GM21737 (cell line): ENCODE results near the gene TGFB2.

Source experiments
- ATAC-seq: cut with Tn5 transposase; IDR thresholded peaks from one replicate; pipeline ENCODE4 v1.9.1; 2021; ENCODE audit warnings: mild to moderate bottlenecking, moderate library complexity; ENCODE audit not compliant: unreplicated experiment

TGFB2 gene

GRCh38 chr1:218454700-218455282 is 109.7 kb downstream of the TGFB2 start:
- no peak for ATAC-seq

- ATAC-seq, result no peak
These were observed 111.3 kb downstream of the TGFB2 start for GRCh38 chr1:218456444-218456843.

GRCh38 chr1:218459450-218459849 is 114.3 kb downstream of the TGFB2 start:
- no peak for ATAC-seq

GRCh38 chr1:218459878-218460711 is 115.0 kb downstream of the TGFB2 start:
- no peak for ATAC-seq

- ATAC-seq, result no peak
These were observed 116.2 kb downstream of the TGFB2 start for GRCh38 chr1:218461351-218461750.

GRCh38 chr1:218462116-218462515 is 117.0 kb downstream of the TGFB2 start:
- no peak for ATAC-seq

GRCh38 chr1:218462587-218462986 is 117.5 kb downstream of the TGFB2 start:
- ATAC-seq, result no peak

GRCh38 chr1:218463194-218464156 is 118.3 kb downstream of the TGFB2 start:
- ATAC-seq, result no peak

GRCh38 chr1:218464871-218465270 is 119.7 kb downstream of the TGFB2 start:
- ATAC-seq, result no peak

- no peak for ATAC-seq
These were observed 121.3 kb downstream of the TGFB2 start for GRCh38 chr1:218466341-218467010.

- no peak for ATAC-seq
These were observed 122.3 kb downstream of the TGFB2 start for GRCh38 chr1:218467101-218468072.

GRCh38 chr1:218468711-218469110 is 123.6 kb downstream of the TGFB2 start:
- no peak for ATAC-seq

- ATAC-seq, result no peak
These were observed 127.7 kb downstream of the TGFB2 start for GRCh38 chr1:218472885-218473284.

GRCh38 chr1:218473522-218473921 is 128.4 kb downstream of the TGFB2 start:
- no peak for ATAC-seq

- no peak for ATAC-seq
These were observed 129.0 kb downstream of the TGFB2 start for GRCh38 chr1:218474128-218474527.

- ATAC-seq, result no peak
These were observed 130.1 kb downstream of the TGFB2 start for GRCh38 chr1:218475275-218475674.

GRCh38 chr1:218475699-218476098 is 130.6 kb downstream of the TGFB2 start:
- ATAC-seq, result no peak

GRCh38 chr1:218476385-218476784 is 131.2 kb downstream of the TGFB2 start:
- no peak for ATAC-seq

GRCh38 chr1:218478336-218478735 is 133.2 kb downstream of the TGFB2 start:
- ATAC-seq, result no peak
